ENCODE measurements around the gene APBB1IP.

GRCh38 chr10:26574783-26575182 lies 136.6 kb downstream of the APBB1IP start:
- TF ChIP-seq ELF4 (IDR thresholded peaks at IDR 0.05) (no peak), FOXA1 (IDR thresholded peaks at IDR 0.05) (no peak), SP1 (IDR thresholded peaks at IDR 0.05) (no peak), SUZ12 (IDR thresholded peaks at IDR 0.05) (no peak)
